GM19328 (cell line): Measurements from ENCODE around the gene HOXA7.

Source experiments
- ATAC-seq: cut with Tn5 transposase; IDR thresholded peaks from one replicate; pipeline ENCODE4 v1.9.1; 2021; ENCODE audit warnings: mild to moderate bottlenecking, moderate library complexity; ENCODE audit not compliant: unreplicated experiment

Gene HOXA7

DNA sequence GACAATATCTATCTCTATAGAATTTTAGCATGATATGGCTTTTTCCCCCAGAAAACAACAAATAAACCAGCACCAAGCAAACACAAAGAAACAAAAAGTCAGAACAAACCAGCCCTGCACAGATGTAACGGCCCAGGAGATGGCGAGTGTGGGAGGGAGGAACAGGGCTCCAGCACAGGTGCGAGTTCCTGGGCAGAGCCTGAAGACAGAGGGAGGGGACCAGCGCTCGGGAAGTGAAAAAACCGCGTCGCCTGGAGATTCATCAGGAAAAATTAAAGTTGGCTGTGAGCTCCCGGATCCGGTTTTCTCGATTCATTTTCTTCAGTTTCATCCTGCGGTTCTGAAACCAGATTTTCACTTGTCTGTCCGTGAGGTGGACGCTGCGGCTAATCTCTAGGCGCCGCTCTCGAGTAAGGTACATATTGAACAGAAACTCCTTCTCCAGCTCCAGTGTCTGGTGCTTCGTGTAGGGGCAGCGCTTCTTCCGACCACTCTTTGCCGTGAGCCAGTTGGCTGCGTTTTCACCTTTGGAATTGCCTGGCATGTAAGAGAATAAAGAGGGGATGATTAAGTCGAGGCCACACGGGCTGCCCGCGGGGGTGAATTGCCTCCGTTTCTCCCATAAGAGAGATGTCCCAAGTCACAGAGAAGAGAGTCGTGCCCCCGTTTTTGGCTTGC is 15.3 kb upstream of the HOXA7 start:
- no peak for ATAC-seq

DNA sequence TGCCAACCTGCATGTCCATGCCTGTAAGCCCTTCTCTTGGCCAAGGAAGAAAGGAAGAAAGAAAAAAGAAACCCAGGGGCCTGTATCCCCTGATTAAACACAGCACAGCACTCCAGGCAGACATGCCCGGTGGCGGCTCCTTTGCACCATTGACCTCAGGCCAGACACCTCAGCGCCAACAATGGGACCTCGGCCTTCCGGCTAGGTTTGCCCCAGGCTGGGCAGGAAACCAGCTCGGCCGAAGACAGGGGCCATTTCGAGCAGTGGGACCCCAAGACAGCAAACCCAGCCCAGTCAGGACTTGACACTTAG is 14.8 kb upstream of the HOXA7 start:
- no peak for ATAC-seq

DNA sequence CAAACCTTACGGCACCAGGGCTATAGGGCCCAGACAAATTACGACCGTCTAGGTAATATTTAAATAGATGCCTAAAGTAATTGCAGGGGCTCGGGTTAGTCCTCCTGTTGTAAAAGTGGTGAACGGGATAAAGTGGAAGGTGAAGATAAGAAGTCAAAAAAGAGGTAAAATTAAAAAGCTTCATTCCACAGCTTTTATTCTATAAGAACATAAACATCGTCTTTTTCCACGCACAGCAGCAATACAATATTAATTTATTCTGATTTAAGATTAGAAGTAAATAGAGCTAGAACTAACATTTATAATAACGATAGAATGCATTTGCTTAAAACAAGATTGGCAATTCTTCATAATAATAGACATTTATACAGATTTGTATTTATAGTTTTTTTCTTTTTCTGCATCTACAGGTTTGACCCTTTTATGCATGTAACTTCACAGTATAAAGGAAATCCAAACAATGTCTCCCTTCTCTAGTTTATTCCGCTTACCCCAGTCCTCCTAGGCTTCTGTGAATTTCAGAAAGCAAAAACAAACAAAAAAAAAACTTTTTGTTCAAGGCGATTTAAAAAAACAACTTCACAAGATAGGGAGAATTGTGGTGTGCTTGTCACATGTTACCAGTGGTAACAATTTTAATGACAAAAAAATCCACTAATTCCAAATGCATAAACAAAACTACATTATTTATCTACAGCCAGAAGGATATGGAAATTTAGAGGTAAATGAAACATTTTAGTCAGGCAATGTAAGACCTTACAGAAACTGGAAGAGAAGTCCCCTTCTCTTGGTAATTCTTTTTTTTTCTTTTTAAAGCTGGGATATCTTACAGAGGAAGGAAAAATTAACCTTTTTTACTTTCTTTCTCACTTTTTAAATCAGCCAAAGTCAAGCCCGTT is 14.2 kb upstream of the HOXA7 start:
- no peak for ATAC-seq

DNA sequence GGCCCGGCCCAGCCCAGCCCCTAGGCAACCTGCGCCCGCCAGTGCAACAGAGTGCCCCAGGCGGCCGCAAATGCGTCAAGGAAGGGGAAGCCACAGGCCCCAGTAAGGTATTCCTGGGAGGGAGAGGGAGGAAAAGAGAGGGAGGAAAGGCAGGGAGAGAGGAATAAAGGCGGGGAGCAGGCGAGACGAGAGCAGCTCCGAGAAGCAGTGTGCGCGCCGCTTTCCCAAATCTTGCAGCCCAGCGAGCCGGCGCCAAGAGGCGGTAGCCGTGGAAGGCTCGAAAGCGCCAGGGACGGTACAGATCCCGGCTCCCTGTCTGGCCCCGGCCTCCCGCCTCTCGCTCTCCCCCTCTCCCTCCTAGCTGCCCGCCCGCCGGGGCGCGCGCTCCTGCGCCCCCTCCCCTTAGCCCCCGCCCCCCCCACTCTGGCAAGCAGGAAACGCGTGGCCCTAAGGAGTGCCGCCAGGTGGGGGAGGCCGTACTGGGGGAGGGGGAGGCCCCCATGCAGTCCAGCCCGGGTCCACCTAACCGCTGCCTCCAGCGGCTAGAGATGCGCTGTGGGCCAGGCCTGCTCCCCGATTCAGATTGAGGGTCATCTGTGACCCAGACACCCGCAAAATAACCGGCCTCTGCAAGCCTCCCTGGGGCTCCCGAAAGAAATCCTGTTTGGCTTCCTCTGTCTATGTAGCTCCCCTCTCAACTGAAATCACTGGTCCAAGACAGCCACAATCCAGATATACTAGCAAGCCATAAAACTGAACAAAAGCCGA is 13.4 kb upstream of the HOXA7 start:
- no peak for ATAC-seq

DNA sequence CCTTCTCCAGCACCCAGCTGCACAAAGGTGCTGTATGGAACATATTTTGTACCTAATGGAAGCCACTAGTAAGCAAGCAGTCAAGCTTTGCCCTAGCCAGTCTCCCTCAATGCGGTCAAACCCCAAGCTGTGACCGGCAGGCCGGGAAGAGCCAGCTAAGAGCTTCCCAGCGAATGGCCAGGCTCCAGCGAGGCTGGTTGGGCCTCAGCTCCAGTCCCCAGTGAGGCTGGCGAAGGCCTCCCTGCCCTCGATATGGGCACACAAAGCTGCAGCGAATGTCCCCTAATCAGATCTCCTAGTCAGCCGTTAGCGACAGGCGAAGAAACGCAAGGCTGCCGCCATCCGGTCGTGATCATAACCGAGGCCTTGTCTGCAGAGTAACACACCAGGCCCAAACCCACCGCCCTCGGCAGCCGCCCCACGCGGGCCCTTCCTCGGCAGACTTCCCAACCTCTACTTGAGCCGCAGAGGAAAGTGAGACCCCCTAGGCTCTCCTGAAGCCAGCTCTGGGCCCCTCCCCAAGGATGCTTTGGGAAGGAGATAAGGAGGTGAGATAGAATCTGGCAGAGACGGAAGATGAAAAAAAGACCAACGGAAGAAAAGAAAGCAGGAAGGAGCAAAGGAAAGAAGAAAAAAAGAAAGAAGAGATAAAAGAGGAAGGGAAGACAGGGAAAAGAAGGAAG is 11.9 kb upstream of the HOXA7 start:
- no peak for ATAC-seq

DNA sequence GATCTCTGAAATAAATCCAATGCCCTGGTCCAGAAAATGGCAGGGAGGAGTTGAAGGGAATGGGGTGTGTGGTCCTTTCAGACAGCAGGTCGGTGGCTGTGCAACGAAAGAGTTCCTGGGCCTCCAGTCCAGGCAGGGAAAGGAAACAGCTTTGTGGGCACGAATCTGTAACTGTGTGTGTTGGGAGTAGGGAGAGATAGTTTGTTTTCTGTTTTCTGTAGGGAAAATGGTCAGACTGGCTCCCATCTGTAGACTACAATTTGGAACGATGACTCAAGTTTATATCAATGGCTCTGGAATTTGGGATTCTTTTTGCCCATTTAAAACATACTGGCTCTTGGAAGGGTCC is 11.4 kb upstream of the HOXA7 start:
- no peak for ATAC-seq

DNA sequence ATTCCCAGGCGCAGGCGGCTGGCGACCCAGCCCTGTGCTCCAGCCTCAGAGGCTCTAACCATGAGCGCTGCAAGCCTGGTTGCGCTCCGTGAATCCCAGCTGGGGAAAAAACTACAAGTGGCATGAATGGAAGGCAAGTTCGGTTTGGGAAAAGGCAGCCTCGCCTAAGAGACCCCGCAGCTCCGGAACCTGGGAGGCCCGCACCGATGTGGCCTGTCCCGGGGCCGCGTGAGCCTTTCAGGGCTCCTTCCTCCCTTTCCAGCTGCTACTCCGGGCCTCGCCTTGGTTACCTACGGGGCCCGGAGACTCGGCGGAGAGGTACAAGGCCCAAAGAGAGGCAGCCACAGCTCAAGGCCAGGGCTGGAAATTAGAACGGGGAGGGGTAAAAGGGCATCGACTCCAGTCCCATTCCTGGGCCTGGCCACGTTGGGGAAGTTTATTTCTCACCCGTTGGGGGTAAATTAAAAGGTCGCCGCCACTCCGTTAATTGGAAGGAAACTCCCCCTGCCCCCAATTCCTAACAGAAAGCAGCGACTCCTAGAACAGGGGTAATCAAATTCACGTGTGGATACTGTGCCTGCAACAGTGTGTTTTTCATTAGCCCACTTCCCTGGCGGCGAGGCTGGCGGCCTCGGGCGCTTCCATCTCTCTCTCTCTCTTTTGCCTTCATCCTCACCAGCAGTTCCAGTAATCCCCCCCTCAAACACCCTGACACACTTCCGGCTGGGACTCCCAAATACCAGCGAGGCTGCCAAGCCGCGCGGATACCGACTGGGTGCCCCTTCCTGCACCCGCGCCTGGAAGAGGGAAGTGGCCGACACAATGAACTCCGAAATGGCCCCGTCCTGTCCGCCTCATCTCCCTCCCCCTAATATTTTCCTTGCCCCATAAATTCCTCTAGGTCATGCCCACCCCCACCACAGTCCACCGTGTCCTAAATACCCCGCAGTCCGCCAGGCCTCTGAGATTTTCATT is 10.3 kb upstream of the HOXA7 start:
- ATAC-seq: no peak

DNA sequence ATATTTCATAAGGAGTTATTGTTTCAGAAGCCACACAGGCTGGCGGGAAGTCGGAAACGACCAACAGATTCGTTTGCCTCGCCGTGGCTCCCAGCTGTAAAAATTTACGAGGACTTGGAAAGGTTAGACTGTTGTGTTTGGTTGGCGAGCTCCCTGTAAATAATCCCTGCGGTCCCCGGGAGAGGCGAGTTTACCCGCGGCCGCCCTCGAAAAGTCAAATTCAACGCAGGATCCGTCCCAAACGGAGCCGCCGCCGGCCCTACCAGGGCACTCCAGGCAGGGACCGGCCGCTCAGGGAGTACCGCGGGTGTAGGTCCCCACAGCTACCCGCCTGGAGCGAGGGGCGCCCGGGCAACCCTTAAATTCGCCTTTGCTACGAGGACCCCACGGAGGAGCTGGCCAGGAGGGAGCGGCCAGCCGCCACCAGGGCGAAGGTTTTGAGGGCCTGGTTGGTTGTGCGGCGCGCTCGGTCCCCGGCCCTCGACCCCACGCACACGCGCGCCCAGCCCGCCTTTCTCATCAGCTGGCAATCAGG is 9.6 kb upstream of the HOXA7 start:
- no peak for ATAC-seq

DNA sequence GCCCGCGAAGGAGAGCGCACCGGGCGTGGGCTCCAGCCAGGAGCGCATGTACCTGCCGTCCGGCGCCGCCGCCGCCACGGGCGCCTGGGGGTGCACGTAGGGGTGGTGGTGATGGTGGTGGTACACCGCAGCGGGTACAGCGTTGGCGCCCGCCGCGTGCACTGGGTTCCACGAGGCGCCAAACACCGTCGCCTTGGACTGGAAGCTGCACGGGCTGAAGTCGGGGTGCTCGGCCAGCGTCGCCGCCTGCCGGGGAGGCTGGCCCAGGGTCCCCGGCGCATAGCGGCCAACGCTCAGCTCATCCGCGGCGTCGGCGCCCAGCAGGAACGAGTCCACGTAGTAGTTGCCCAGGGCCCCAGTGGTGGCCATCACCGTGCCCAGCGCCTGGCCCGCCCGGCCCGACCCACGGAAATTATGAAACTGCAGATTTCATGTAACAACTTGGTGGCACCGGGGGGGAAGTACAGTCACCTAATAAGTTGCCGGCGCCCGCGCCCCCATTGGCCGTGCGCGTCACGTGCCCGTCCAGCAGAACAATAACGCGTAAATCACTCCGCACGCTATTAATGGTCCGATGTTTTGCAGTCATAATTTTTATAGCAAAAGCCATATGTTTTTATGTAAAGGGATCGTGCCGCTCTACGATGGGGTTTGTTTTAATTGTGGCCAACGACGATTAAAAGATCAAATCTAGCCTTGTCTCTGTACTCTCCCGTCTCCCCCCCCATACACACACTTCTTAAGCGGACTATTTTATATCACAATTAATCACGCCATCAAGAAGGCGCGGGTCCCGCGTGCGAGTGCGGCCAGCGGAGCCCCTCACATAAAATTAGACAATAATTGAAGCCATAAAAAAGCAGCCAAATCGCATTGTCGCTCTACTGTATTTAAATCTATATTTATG is 8.9 kb upstream of the HOXA7 start, which contains the start of gene HOXA9:
Gene HOXA9 (minus strand): TSS at position 449 of the 907 bp plus-strand sequence. CDS start 80 bp downstream, at position 369.
- no peak for ATAC-seq

DNA sequence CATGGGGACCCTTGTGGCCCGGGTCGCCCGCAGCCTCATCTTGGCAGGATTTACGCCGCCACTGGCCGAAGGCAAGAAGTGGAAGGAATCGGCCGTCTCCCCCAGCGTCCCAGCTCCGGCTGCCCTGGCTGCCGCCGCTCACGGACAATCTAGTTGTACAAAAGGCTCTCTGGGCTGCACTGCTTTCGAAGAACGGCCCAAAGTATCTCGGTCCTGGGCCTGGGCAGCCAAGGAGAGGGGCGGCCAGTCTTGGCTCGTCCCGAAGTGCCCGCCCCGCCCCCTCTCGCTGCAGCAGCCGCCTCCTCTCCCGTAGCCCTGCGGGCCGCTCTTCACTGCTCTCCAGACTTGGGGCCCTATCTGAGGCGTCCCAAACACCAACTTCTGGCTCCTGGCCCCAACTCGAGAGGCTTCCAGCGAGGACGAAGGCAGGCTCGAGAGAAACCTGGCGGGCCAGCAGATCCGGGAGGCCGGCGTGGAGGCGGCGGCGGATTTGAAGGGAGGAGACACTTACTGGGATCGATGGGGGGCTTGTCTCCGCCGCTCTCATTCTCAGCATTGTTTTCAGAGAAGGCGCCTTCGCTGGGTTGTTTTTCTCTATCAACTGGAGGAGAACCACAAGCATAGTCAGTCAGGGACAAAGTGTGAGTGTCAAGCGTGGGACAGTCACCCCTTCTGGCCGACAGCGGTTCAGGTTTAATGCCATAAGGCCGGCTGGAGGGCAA is 8.1 kb upstream of the HOXA7 start:
- no peak for ATAC-seq

DNA sequence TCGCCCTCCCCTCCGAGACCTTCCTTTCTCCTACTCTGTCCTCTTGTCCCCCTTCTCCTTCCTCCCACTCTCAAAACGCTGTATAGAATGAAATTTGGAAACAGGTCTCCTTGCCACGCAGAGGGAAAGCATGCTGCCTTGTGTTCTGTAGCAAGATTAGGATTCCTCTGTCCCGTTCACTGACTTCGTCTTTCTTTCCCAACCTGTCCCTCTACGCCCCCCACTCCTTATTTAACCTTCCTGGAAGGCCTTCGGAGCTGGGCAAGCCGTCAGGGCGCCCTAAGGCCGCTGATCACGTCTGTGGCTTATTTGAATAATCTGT is 7.5 kb upstream of the HOXA7 start:
- no peak for ATAC-seq

DNA sequence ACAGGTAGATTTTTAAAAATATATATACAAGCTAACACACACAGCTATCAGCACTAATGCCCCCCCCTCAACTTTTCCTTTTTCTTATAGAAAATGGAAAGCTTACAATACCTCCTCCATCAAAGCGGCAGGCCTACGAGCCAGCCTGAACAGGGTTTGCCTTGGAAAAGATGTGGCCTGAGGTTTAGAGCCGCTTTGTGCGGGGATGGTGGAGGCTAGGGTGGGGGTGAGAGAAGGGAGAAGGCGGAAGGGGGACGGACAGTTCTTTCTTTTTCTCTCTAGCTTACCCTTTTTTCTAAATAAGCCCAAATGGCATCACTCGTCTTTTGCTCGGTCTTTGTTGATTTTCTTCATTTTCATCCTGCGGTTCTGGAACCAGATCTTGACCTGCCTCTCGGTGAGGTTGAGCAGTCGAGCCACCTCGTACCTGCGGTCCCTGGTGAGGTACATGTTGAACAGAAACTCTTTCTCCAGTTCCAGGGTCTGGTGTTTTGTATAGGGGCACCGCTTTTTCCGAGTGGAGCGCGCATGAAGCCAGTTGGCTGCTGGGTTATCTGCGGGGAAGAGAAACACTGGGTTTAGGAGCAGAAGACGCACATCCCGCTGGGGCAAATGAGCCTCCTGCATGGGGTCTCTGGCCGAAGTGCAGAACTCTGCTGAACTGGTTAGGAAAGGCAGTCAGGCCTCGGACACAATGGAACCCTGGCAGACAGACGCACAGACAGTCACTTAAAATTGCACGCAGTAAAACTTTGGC is 7.0 kb upstream of the HOXA7 start:
- no peak for ATAC-seq

DNA sequence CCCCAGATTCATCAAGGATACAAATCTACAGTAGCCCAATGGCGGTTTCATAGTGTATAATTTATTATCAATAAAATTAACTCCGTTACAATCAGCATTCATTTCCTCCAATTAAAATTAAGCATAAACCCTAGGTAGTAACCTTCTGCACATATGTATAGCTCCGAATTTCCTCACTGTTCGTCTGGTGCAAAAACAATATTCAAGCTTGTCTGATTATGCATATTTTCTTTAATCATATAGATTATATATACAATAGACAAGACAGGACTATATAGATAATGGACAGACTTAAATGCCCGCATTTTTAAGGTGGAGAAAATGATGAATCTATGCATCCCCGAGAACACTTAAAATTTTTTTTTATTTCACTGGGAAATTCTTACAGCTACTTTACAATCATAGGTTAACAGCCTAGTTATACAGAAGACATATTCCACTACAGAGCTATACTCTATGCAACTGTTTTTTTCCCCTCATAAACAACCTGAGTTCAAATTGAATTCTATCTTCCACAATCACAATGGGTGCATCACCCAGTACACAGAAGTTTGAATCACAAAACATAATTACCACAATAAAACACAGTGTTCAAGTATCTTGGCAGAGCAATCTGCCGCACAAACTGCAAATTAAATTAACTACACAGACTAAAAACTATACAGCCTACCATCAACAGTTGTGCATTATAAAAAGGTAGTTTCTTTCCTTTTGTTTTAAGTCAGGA is 6.2 kb upstream of the HOXA7 start:
- ATAC-seq: no peak

DNA sequence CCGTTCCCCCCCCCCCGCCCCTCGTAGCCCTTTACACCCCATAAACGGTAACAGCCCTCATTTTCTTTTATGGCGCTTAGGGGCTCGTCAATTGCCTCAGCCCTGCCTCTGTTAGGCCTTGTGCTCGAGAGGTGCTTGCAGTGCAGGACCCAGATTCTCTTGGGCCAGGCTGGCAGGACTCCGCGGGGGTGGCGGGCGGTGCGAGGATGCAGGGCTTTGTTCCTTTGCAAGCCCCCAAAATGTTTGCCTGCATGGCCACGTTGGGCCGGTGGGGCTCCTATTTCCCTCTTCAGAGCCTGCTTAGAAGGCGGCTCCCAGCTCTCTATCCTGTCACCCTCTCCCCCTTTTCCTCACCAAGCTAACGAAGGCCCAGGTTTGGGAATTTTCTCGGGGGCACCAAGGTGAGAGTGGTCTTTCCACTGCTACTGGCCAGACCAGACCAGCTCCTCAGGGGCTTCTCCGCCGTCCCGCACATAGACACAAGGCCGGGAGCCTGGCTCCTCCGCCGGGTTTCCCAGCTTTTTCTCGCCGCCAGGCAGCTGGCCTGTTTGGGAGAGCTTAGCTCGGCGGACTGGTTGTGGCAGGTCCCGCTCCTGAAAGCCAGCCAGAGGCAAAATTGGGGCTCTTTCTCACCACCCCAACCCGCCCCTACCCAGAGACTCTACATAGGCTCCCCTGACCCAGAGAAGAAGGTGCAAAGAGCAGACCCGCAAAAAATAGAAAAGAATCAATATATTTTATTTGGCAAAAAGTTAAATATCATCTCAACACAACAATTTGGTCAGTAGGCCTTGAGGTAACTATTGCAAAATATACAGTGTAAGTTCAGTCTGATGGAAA is 5.5 kb upstream of the HOXA7 start:
- ATAC-seq: no peak

DNA sequence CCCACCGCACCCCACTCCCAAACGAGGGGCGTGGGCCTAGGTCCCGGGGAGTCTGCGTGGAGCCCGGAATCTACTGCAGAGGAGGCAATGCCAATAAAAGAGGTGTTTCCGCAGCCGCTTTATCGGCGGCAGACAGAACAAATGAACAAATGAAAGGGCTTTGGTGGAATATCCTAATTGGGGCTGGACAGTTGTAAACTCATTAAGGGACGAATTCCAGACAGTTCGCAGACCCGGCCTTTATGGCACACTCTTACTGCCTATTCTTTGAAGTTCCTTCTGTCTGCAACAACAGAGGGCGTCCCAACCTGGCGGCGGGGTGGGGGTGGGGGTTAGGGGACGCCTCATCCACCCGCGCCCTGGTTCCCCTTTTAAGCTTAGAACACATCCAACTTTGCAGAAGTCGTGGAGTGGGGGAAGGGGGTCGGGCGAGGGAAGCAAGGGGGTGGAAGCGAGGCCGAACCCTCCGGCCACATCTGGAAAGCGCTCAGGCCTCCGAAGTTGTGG is 4.8 kb upstream of the HOXA7 start:
- ATAC-seq: no peak
